H1 (cell line): Measurements from ENCODE around the gene STARD8. TPM values are rescaled to one million over a fixed set of nuclear protein-coding genes. Genes with fewer than 3 reads are reported as not detected.

Experiments used
- CTCF ChIA-PET: fragments of 300-600 bp; sonication (Branson Sonifier 250); formaldehyde crosslinking; loops from one replicate; lab custom pipeline; 2021; ENCODE audit not compliant: partially characterized antibody; lab: Charles Lee
- POLR2A ChIA-PET: fragments of 300-600 bp; sonication (Branson Sonifier 250); formaldehyde crosslinking; loops from one replicate; lab custom pipeline; 2021; ENCODE audit warnings: inconsistent platforms; ENCODE audit not compliant: partially characterized antibody; lab: Charles Lee
- DNase-seq, 2 experiments: peaks; one replicate each; pipeline versions ENCODE4 v3.0.0 to v3.0.0-alpha.2; 2010 to 2022; ENCODE audit warnings: low spot score in 2 of 2, low read depth in 1 of 2, mixed read lengths in 1 of 2
- FAIRE-seq: peaks from 2 replicates; lab custom pipeline; 2011; peaks lifted over from hg19 to GRCh38; lab: Jason Lieb, UNC
- H2AFZ ChIP-seq: 2 replicates; pipeline ENCODE4 v1.8.1; 2012; ENCODE audit warnings: low read length, inconsistent platforms
- H2AK5ac ChIP-seq: 2 replicates; pipeline ENCODE4 v1.6.1; 2013; ENCODE audit warnings: low read depth, low read length
- H2BK120ac ChIP-seq: replicated peaks from 2 replicates; pipeline ENCODE3; 2013; ENCODE audit warnings: low read depth, low read length, inconsistent platforms
- H2BK12ac ChIP-seq: 2 replicates; pipeline ENCODE4 v1.6.1; 2013; ENCODE audit warnings: low read depth, low read length
- H2BK15ac ChIP-seq: 2 replicates; pipeline ENCODE4 v1.6.1; 2013; ENCODE audit warnings: low read length
- H2BK20ac ChIP-seq: 2 replicates; pipeline ENCODE4 v1.6.1; 2013; ENCODE audit warnings: low read length
- H2BK5ac ChIP-seq: 2 replicates; pipeline ENCODE4 v1.6.1; 2013; ENCODE audit warnings: low read depth, low read length
- H3K14ac ChIP-seq: 2 replicates; pipeline ENCODE4 v1.6.1; 2013; ENCODE audit warnings: inconsistent platforms; ENCODE audit not compliant: insufficient read length
- H3K18ac ChIP-seq: 2 replicates; pipeline ENCODE4 v1.6.1; 2013; ENCODE audit warnings: low read length; ENCODE audit errors: extremely low read depth
- H3K23ac ChIP-seq: 2 replicates; pipeline ENCODE4 v1.6.1; 2013; ENCODE audit warnings: inconsistent platforms; ENCODE audit not compliant: insufficient read length
- H3K23me2 ChIP-seq: 2 replicates; pipeline ENCODE4 v1.6.1; 2013; ENCODE audit warnings: low read depth, low read length
- H3K27ac ChIP-seq: 2 replicates; pipeline ENCODE4 v1.6.1; 2011; ENCODE audit warnings: low read depth, low read length, inconsistent platforms
- H3K27me3 ChIP-seq, 4 experiments: replicated peaks in 1 of 4; 1 replicate in 1 of 4; 2 replicates in 3 of 4; pipeline versions ENCODE4 v1.6.1 to v1.8.1; 2011 to 2013; ENCODE audit warnings: low read length in 3 of 4, mild to moderate bottlenecking in 3 of 4, inconsistent platforms in 2 of 4, mixed read lengths in 2 of 4, moderate library complexity in 1 of 4; ENCODE audit not compliant: control insufficient read depth in 3 of 4, insufficient read depth in 3 of 4; ENCODE audit errors: extremely low read depth in 1 of 4
- H3K36me3 ChIP-seq, 4 experiments: 2 replicates each; pipeline versions ENCODE4 v1.6.1 to v1.8.1; 2011 to 2013; ENCODE audit warnings: mild to moderate bottlenecking in 4 of 4, low read length in 3 of 4, moderate library complexity in 2 of 4, control low read depth in 1 of 4, inconsistent platforms in 1 of 4; ENCODE audit not compliant: insufficient read depth in 4 of 4, control insufficient read depth in 2 of 4
- H3K4ac ChIP-seq: replicated peaks from 2 replicates; pipeline ENCODE3; 2013; ENCODE audit warnings: low read length, low read depth, mixed read lengths, inconsistent platforms; ENCODE audit not compliant: insufficient read length
- H3K4me1 ChIP-seq, 4 experiments: replicated peaks in 1 of 4; 1 replicate in 1 of 4; 2 replicates in 3 of 4; pipeline versions ENCODE4 v1.6.1 to v1.8.1; 2011 to 2013; ENCODE audit warnings: low read length in 3 of 4, inconsistent platforms in 2 of 4, mixed read lengths in 1 of 4; ENCODE audit not compliant: insufficient read depth in 4 of 4, control insufficient read depth in 3 of 4
- H3K4me2 ChIP-seq, 2 experiments: 2 replicates each; pipeline versions ENCODE4 v1.6.1 to v1.8.1; 2011 to 2013; ENCODE audit warnings: low read depth in 2 of 2, low read length in 2 of 2, control low read depth in 1 of 2, inconsistent platforms in 1 of 2, mild to moderate bottlenecking in 1 of 2; ENCODE audit not compliant: insufficient read depth in 1 of 2
- H3K4me3 ChIP-seq, 4 experiments: fragments of 200-600, 300-600 bp in 1 of 4; sonication (generic), shearing (Covaris generic), sonication (Bioruptor Twin) in 1 of 4; 2 replicates each; pipeline versions ENCODE4 v1.5.1 to v1.8.1; 2011 to 2016; ENCODE audit warnings: low read length in 4 of 4, low read depth in 3 of 4, control low read depth in 2 of 4, inconsistent platforms in 2 of 4, mild to moderate bottlenecking in 2 of 4, mixed read lengths in 1 of 4, moderate library complexity in 1 of 4; ENCODE audit not compliant: insufficient read depth in 2 of 4; ENCODE audit errors: extremely low read depth in 1 of 4
- H3K56ac ChIP-seq: replicated peaks from 2 replicates; pipeline ENCODE3; 2013; ENCODE audit warnings: low read depth, mild to moderate bottlenecking, mixed read lengths, low read length, inconsistent platforms; ENCODE audit not compliant: insufficient read length
- H3K79me1 ChIP-seq: 2 replicates; pipeline ENCODE4 v1.6.1; 2013; ENCODE audit warnings: low read depth, low read length, control low read depth
- H3K79me2 ChIP-seq, 2 experiments: 2 replicates each; pipeline versions ENCODE4 v1.6.1 to v1.8.1; 2012 to 2013; ENCODE audit warnings: low read length in 2 of 2, mild to moderate bottlenecking in 2 of 2, inconsistent platforms in 1 of 2; ENCODE audit not compliant: insufficient read depth in 2 of 2, control insufficient read depth in 1 of 2
- H3K9ac ChIP-seq, 4 experiments: replicated peaks in 1 of 4; 1 replicate in 1 of 4; 2 replicates in 3 of 4; pipeline versions ENCODE4 v1.6.1 to v1.8.1; 2011 to 2013; ENCODE audit warnings: low read depth in 3 of 4, low read length in 3 of 4, control low read depth in 2 of 4, mild to moderate bottlenecking in 2 of 4, moderate library complexity in 2 of 4, inconsistent platforms in 1 of 4; ENCODE audit errors: extremely low read depth in 1 of 4
- H3K9me3 ChIP-seq, 2 experiments: 2 replicates each; pipeline versions ENCODE4 v1.6.1 to v1.8.1; 2012 to 2013; ENCODE audit warnings: mild to moderate bottlenecking in 2 of 2, moderate library complexity in 2 of 2, control low read depth in 1 of 2, inconsistent platforms in 1 of 2, low read depth in 1 of 2, low read length in 1 of 2, mixed read lengths in 1 of 2; ENCODE audit not compliant: insufficient read depth in 2 of 2
- H4K20me1 ChIP-seq, 2 experiments: replicated peaks in 1 of 2; 2 replicates each; pipeline versions ENCODE3 to v1.8.1; 2011 to 2013; ENCODE audit warnings: inconsistent platforms in 2 of 2, low read length in 2 of 2, mild to moderate bottlenecking in 1 of 2; ENCODE audit not compliant: insufficient read depth in 2 of 2, control insufficient read depth in 1 of 2
- H4K5ac ChIP-seq: 2 replicates; pipeline ENCODE4 v1.6.1; 2013; ENCODE audit warnings: low read length, low read depth, mixed read lengths, inconsistent platforms; ENCODE audit not compliant: insufficient read length
- H4K8ac ChIP-seq: 2 replicates; pipeline ENCODE4 v1.8.0; 2013; ENCODE audit warnings: mild to moderate bottlenecking, moderate library complexity, low read length, inconsistent platforms; ENCODE audit not compliant: insufficient read depth; ENCODE audit errors: extremely low read depth
- H4K91ac ChIP-seq: replicated peaks from 2 replicates; pipeline ENCODE3; 2013; ENCODE audit warnings: low read length, mixed read lengths, inconsistent platforms; ENCODE audit not compliant: insufficient read length
- ASH2L ChIP-seq: fragments of 200-600, 300-600 bp; sonication (generic); IDR thresholded peaks from one replicate; pipeline ENCODE4 v1.7.1; 2017; ENCODE audit warnings: low read length
- WGBS, 2 experiments: shearing (Covaris generic) in 1 of 2; methylation state at CpG; one replicate each; pipeline versions ENCODE4 v1.1.6 to v1.1.7; 2013 to 2015; ENCODE audit warnings: low lambda C conversion rate in 2 of 2, mixed read lengths in 2 of 2, inconsistent platforms in 1 of 2, low coverage in 1 of 2, missing lambda C conversion rate in 1 of 2; ENCODE audit not compliant: insufficient replicate concordance in 2 of 2, insufficient coverage in 1 of 2, insufficient read length in 1 of 2; ENCODE audit errors: extremely low coverage in 1 of 2, missing lambda C conversion rate in 1 of 2; 5-methylcytosine and 5-hydroxymethylcytosine counted together
- polyA plus RNA-seq, 7 experiments: library from polyadenylated mRNA; depleted of rRNA in 3 of 7; stranded (reverse) in 5 of 7; unstranded in 2 of 7; fragments of >200 nt in 5 of 7; fragments of 200-250 nt in 2 of 7; gene quantifications; 1 replicate in 5 of 7; 2 replicates in 1 of 7; 4 replicates in 1 of 7; pipeline versions ENCODE4 v1.2.1 to v1.2.3, GENCODE V29; 2011 to 2013; ENCODE audit warnings: missing spikeins in 2 of 7, mixed read lengths in 2 of 7
- total RNA-seq: library from RNA; stranded (reverse); fragmentation: NEBNext Ultra II Directional; extraction: Animal tissue kit (Norgen Biotek cat#: 25700); gene quantifications from 2 replicates; pipeline ENCODE4 v1.2.1, GENCODE V29; 2021

Gene STARD8
- total and polyA plus RNA-seq, 2 of the 8 experiments (the other 6 are each of a cell fraction or from before 2014, with no cell fraction given) = 1.8 to 3.8 TPM

GRCh38 chrX:68658530-68658929 is 11.1 kb downstream of the STARD8 start:
- Histone ChIP-seq H2BK120ac (no peak overlapping the region), H4K20me1 (no peaks in the 10 kb centered on the region), H3K23ac (no peak overlapping the region), H3K9me3 (no peaks in the 10 kb centered on the region), H3K79me2 (no peaks in the 10 kb centered on the region), H2AK5ac (no peak overlapping the region), H2BK20ac (no peak overlapping the region), H3K4me1 (peaks cover 0 to 5% (median under 1%) of the 10 kb centered on the region in 4 experiments; a peak in 3 of 7 replicates), H3K27me3 (no peaks in the 10 kb centered on the region), H3K36me3 (no peaks in the 10 kb centered on the region), H3K56ac (no peak overlapping the region), H3K79me1 (no peaks in the 10 kb centered on the region), H3K18ac (no peak overlapping the region), H4K5ac (no peak overlapping the region), H3K14ac (no peak overlapping the region), H2BK12ac (no peak overlapping the region), H3K4me2 (no peak overlapping the region), H2AFZ (no peak overlapping the region), H4K91ac (no peak overlapping the region), H3K4me3 (no peak overlapping the region), H3K27ac (no peak overlapping the region), H3K23me2 (peaks cover 3% of the 10 kb centered on the region; the same call in 1 of the 2 replicates), H2BK15ac (no peak overlapping the region), H4K8ac (no peak overlapping the region), H2BK5ac (no peak overlapping the region), H3K9ac (no peak overlapping the region), H3K4ac (no peak overlapping the region)
- DNase-seq = no peak
- CTCF ChIA-PET = interaction anchor here (0.7 to 1.4 kb wide), 4 partner anchors 11 to 475 kb away, joined by 3 read pairs; partner anchors contain the start of gene STARD8
- no peak for FAIRE-seq
- TF ChIP-seq ASH2L = no peak
- POLR2A ChIA-PET = interaction anchor here (0.8 to 2.3 kb wide), 4 partner anchors 9 to 51 kb away, joined by 3 to 7 read pairs (median 3); partner anchors contain the start of gene STARD8
- 100% methylated on average over 1 of the region's 3 CpGs; no CpG with 5 or more reads in 1 of the 2 experiments for WGBS, 2 experiments
